Limb (tissue), 2 donors: ENCODE results near the gene TXN2.
"Not testable (repeated sequence)": the region's sequence is repeated elsewhere in the genome, so short reads cannot be mapped to it uniquely, and the experiment has no call there.

ENCODE experiments used
- DNase-seq, 2 donors: peaks; one replicate each; pipeline ENCODE4 v3.0.0-alpha.2; 2016; ENCODE audit errors: extremely low spot score in 2 of 2

TXN2 gene

DNA sequence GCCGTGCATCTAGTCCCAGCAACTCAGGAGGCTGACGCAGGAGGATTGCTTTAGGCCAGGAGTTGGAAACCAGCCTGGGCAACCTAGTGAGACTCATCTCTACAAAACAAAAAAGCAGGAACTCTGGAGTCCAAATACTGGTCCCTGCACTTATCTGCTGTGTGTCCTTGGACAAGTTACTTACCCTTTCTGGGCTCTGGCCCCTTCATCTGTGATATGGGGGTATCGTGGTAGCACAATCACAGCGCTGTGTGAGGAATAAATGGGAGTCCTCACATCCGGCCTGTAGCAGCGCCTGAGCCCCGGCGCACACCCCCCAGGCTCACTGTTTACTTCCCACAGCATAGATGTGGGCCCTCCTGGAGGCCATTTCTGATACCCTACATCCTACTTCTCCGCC, 49.5 kb downstream of the TXN2 start:
- no peak for DNase-seq

DNA sequence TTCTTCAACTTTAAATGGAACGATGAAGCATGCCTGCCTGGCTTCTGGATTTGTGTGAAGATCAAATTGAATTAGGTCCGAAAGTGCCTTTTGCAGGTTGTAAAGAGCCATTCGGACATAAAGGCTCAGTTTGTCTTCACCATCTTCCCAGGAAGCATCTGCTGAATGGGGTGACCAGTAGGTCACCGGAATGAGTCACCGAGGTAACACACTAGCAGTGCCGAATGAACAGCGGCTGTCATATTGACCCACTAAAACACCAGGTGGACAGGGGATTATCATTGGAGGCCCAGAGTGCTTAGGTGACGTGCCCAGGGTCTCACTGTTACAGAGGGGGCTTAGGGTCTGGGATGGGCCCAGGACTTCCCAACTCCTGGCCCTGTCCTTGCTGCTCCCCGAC, 50.6 kb downstream of the TXN2 start:
- DNase-seq, result no peak

- DNase-seq, result not testable (repeated sequence)
Observed at GRCh38 chr22:36427952-36428351, 53.5 kb downstream of the TXN2 start.

GRCh38 chr22:36425977-36426523, 55.4 kb downstream of the TXN2 start:
- DNase-seq, result no peak

DNA sequence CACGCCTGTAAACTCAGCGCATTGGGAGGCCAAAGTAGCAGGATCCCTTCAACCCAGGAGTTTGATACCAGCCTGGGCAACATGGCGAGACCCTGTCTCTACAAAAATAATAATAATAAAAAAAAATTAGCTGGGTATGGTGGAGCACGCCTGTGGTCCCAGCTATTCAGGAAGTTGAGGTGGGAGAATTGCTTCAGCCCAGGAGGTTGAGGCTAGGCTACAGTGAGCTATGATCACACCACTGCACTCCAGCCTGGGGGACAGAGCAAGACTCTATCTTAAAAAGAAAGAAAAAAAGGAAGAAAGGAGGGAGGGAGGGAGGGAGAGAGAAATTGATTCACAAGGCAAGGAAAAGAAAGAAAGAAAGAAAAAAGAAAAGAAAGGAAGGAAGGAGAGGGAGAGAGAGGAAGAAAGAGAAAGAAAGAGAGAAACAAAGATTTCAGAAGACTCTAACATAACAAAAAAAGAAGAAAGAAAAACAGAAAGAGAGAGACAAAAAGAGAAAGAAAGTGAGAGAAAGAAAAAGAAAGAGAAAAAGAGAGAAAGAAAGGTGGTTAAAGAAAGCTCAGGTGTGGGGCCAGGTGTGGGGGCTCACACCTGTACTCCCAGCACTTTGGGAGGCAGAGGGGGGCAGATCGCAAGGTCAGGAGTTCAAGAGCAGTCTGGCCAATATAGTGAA, 56.4 kb downstream of the TXN2 start:
- DNase-seq, result no peak

GRCh38 chr22:36424466-36424865, 57.0 kb downstream of the TXN2 start:
- not testable (repeated sequence) for DNase-seq

DNA sequence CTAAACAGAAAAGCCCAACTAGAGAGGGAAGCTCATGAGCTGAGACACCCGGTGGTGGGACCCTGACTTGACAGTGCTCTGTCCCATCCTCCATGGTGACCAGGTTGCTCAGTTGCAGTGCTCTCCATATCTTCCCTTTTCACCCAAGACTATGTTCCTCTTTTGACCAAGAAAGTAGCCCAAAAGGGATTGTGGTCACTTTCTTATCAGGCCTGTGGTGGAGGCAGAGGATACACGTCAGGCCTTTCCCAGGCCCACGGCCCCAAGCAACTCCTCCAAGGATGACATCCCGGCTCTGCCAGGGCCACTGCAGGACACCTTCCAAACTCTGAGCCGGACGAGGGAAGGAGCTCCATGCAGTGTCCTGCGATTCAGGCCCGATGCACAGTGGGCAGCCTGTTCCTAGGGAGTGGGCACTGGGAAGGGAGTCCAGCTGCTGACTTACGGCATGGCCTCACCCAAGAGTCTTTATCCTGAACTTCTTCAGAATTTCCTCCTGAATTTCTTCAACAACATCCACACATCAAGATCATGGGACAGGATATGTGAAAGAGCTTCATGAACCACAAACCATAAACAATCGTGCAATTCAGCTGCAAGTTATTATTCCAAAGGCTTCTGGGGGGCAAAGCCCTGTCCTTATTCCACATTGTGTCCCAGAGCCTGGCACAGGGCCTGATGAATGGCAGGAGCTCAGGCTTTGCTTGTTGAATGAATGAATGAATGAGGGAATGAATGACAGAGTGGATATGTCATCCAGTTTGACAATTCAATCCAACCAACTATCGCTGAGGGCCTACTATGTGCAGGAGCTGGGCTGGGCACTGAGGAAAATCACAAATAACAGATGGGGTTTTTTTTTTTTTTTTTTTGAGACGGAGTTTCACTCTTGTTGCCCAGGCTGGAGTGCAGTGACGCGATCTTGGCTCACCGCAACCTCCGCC, 57.7 kb downstream of the TXN2 start:
- no peak for DNase-seq

DNA sequence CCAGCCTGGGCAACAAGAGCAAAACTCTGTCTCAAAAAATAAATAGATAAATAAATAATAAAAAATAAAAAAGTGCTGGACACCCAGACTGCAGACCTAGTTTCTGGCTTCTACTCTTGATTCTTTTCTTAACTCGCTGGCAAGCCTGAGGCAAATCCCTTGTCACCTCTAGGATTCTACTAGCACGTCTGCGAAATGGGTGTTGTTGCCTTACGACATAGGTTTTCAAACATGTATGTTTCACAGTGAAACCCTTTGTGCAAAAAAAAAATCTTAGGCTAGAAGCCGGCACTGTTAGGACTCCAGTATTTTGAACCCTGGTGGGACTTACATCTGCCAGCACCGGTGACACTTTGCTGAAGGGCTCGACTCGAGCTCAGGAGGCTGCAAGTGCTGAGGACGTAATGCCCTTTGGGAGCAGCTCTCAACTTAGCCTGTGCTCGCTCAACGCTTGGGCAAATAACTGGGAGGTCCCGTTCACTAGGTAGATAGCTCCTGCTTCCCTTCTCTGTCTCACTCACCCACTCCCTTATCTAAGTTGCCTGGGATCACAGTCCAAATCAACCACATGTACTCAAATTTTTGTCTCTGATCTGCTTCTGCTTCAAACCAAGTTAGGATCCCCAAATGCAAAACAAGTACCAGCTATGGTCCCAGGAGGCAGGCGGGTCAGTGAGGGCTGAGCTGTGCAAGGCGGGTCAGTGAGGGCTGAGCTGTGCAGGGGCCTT, 59.0 kb downstream of the TXN2 start:
- DNase-seq, result no peak

GRCh38 chr22:36419912-36420882, 61.2 kb downstream of the TXN2 start:
- DNase-seq, result no peak

GRCh38 chr22:36419177-36419911, 62.1 kb downstream of the TXN2 start:
- DNase-seq, result peak in 1 of 2 donors; percentile 30

DNA sequence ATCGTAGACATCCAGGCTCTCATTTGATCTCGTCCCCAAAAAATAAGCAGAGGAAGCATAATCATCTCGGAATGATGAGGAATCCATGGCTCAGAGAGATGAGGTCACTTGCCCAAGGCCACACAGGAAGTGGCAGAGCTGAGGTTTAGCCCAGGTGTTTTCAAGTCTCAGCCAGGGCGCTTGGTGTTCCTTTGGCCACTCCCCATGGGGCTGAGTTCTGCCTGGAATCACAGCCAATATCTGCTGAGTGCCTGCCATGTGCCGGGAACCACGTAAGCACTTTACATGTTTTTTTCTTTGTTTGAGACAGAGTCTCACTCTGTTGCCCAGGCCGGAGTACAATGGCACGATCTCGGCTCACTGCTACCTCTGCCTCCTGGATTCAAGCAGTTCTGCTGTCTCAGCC, 64.2 kb downstream of the TXN2 start:
- no peak for DNase-seq
